ENCODE results near the gene PAQR5. TPM values are rescaled to one million over a fixed set of nuclear protein-coding genes. Genes with fewer than 3 reads are reported as not detected.
"Not testable (repeated sequence)": the region's sequence is repeated elsewhere in the genome, so short reads cannot be mapped to it uniquely, and the experiment has no call there.

The PAQR5 gene
- polyA plus RNA-seq, 10 donors = 0.17 to 0.71 (median 0.41) TPM

DNA sequence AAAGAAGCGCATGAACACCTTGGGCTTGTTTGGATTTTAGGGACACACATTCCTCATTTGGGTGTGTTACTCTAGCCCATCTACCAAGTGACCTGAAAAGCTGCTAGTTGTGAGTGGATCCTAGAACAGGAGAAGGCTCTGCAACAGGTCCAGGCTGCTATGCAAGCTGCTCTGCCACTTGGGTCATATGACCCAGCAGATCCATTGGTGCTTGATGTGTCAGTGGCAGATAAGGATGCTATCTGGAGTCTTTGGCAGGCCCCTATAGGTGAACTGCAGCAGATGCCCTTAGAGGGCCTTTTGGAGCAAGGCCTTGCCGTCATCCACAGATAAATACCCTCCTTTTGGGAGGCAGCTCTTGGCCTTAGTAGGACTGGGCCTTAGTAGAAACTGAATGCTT is 53.2 kb downstream of the PAQR5 start:
- no peak for DNase-seq

DNA sequence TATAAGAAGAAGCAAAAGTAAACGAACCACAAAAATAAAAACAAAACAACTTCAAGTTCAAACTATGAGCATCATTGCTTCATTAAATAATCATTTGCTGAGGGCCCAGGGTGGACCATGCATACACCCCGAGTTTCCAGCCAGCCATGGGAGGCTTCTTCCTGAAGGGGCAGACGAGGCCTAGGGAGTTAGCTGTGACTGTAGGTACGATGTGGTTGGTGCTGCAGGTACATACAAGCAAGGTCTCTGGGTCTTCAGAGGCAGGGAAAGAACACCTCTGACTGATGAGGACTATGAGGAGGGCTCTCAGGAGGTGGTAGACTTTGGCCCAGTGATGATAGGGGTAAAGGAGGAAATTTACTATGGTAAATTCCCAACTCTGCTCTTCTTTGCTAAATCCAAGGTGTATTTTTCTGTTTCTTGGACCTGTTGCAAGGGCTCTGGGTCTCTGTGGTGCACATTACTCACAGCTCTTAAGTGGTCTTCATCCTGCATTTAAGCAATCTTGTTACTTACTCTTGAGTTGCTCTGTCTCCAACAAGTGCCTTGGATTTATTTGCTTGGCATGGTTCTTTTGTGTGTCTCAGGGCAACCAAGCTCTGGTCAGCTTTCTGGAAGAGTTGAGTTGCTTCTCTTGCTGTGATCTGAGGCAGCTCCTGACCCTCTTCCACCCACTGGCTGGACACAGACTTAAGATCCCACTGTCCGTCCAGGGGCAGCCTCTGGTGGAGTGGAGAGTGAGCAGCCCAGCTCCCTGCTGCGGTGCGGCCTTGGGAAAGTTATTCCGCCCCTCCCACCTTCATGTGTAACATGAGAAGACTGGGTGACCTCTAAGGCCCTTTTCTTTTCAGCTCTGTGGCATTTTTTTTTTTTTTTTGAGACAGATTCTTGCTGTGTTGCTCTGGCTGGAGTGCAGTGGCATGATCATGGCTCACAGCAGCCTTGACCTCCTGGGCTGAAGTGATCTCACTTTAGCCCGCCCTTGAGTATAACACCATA is 59.4 kb downstream of the PAQR5 start:
- DNase-seq = no peak

- no peak for DNase-seq
Observed at GRCh38 chr15:69358850-69359249, 60.1 kb downstream of the PAQR5 start.

DNA sequence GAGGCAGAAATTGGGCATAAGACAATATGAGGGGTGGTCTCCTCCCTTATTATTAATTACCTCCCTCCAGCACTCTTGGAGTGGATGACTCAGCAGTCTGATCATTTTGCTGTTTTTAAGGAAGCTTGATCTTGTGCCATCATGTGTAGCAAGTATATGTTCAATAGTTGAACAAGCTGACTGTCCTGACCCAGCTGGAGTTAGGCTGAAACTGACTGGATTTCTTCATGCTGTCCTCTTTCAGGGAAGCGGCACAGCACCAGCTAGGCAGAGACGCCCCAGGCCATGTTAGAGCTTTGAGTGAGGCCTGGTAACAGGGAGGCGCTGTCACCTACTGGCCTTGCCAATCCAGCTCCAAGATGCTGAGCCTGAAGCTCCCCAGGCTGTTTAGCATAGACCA is 61.0 kb downstream of the PAQR5 start:
- DNase-seq = no peak

GRCh38 chr15:69360642-69361041 is 61.9 kb downstream of the PAQR5 start:
- DNase-seq = no peak

DNA sequence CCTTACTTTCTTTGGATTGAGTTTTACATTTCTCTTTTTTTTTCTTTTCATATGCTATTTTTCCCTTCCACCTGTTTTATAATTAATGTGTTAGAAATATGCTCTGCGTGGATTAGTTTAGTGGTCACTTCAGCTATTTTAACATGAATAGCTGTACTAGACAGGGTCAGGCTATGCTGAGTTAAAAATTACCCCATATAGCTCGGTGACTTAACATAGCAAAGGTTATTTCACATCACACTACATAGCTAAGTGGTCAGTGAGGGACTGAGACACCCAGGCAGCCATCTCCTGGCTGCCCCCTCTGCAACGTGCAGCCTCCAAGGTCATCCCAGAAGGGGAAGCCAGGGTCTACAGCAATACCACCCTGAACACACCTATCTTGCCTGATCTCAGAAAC is 68.5 kb downstream of the PAQR5 start:
- no peak for DNase-seq

GRCh38 chr15:69369631-69370030 is 70.9 kb downstream of the PAQR5 start:
- no peak for DNase-seq

GRCh38 chr15:69373406-69373805 is 74.7 kb downstream of the PAQR5 start:
- DNase-seq = no peak

DNA sequence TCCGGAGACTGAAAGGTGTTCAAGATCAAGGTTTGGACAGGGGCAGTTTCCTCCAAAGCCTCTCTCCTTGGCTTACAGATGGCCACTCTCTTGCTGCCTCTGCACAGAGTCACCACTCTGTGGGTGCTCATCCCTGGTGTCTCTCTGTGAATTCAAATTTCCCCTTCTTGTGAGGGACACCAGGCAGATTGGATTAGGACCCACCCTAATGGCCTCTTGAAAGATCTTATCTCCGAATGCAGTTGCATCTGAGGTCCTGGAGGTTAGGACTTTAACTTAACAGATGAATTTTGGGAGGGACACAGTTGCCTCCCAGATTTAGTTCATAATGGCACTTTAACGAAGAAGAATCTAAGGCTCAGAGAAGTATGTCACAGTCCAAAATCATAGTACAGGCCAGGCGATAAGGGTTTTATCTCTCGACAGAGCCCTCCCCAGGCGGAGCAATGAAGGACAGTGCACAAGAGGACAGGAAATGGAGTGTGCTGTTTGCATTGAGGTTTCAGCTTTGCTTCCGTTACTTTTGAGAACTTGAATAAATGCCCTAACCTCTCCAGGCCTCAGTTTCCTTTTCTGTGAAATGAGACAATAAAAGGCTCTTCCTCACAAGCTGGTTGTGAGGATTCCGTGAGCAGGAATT is 76.6 kb downstream of the PAQR5 start:
- no peak for DNase-seq

GRCh38 chr15:69377216-69377970 is 78.7 kb downstream of the PAQR5 start:
- DNase-seq = peak in 2 of 3 donors; percentile 10 to 37

- DNase-seq = no peak
Observed at GRCh38 chr15:69380100-69380725, 81.5 kb downstream of the PAQR5 start.

GRCh38 chr15:69380726-69381105 is 82.0 kb downstream of the PAQR5 start:
- DNase-seq = no peak

GRCh38 chr15:69382176-69382575 is 83.5 kb downstream of the PAQR5 start:
- DNase-seq = not testable (repeated sequence)

- DNase-seq = not testable (repeated sequence)
Observed at GRCh38 chr15:69384066-69384465, 85.4 kb downstream of the PAQR5 start.

- DNase-seq = no peak
Observed at GRCh38 chr15:69384626-69385598, 86.2 kb downstream of the PAQR5 start.

DNA sequence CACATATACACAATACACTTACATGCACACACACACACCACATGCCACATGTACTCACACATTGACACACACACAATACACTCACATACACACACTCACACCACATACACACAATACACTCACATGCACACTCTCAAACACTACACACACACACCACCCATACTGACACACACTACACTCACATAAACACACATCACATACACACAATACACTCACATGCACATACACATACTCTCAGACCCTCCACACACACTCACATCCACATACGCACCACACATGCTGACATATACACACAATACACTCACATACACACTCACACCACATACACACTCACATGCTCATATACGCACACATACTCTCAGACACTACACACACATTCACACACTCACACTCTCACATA is 87.1 kb downstream of the PAQR5 start:
- DNase-seq = no peak

GRCh38 chr15:69386284-69386683 is 87.6 kb downstream of the PAQR5 start:
- no peak for DNase-seq

- DNase-seq = no peak
Observed at GRCh38 chr15:69388260-69388705, 89.6 kb downstream of the PAQR5 start.

DNA sequence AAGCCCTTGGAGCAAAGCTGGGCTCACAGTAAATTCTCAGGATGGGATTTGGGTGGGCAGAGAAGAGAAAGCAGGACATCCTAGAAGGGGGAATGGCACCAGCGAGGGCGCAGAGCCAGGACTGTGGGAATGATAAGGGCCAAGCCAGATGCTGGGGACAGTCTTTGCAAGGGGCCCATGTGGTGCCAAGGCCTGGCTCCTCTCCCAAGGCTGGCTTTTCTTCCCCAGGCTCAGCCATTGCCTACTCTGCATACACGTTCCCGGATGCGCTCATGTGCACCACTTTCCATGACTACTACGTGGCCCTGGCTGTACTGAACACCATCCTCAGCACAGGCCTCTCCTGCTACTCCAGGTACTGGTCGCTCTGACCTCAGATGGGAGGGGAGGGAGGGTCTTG is 90.7 kb downstream of the PAQR5 start:
- no peak for DNase-seq

- DNase-seq = no peak
Observed at GRCh38 chr15:69390575-69390974, 91.9 kb downstream of the PAQR5 start.

Data from muscle of back (tissue), 11 donors.